ENCODE results near the gene MRPS12. TPM values are rescaled to one million over a fixed set of nuclear protein-coding genes. Genes with fewer than 3 reads are reported as not detected.

Gene MRPS12
- total and polyA plus RNA-seq, 2 of the 13 experiments (the other 11 are each of a cell fraction or from before 2014, with no cell fraction given), result 27.5 to 54.8 TPM

GRCh38 chr19:38918526-38918925, 12.2 kb upstream of the MRPS12 start:
- H3K4me3 ChIP-seq (replicated peaks in 1 of 3; ENCODE audit: insufficient read depth in 1 of 3, low read depth in 2 of 3, low read length in 3 of 3), result no peak overlapping the region
- in situ Hi-C loops (cut with HindIII; ENCODE audit: extremely low pct_ligation_motif_present, low pct_unique_long_range_greater_than_20kb) (loop anchor here (25.0 kb wide), 1 partner anchor 181 kb away; the partner anchor contains the start of gene CAPN12), intact Hi-C loops (cut with micrococcal nuclease; ENCODE audit: unreplicated experiment) (no loop called here)
- DNase-seq (ENCODE audit: low spot score) (no peak), FAIRE-seq (no peak), ATAC-seq (peak; percentile 3; the same call in 1 of the 3 replicates)
- no TSS peak for BruUV-seq (replicated peaks)
- no peak overlapping the region for H3K27ac ChIP-seq (ENCODE audit: extremely low read length, insufficient read depth, low read length)
- TF ChIP-seq BORCS8-MEF2B (CRISPR knock-in tag; IDR thresholded peaks at IDR 0.05), result no peak
- peak; percentile 71 for TF ChIP-seq AGO2 (optimal IDR thresholded peaks at IDR 0.05; ENCODE audit: low read depth, low read length)
- 0 out of 2 replicates have a peak, but pooled peaks have one; percentile 27 for TF ChIP-seq ZNF768 (CRISPR knock-in tag; IDR thresholded peaks at IDR 0.05)
- TF ChIP-seq ZNF687 (CRISPR knock-in tag; IDR thresholded peaks at IDR 0.05), result peak; percentile 0; the same call in 1 of the 2 replicates
- no peak for TF ChIP-seq ZNF878 (CRISPR knock-in tag; IDR thresholded peaks at IDR 0.05)
- TF ChIP-seq HNRNPK (IDR thresholded peaks at IDR 0.05; ENCODE audit: low read depth, low read length, poor library complexity, severe bottlenecking), result no peak
- no peak for TF ChIP-seq REPIN1 (CRISPR knock-in tag; IDR thresholded peaks at IDR 0.05; ENCODE audit: borderline replicate concordance, low read depth)
- H4K20me1 ChIP-seq (ENCODE audit: insufficient read depth, low read length), result no peaks in the 10 kb centered on the region
- CTCF ChIA-PET (ENCODE audit: low intra/inter-chr PET ratio, low total read pairs), result interaction anchor here (0.7 kb wide), 1 partner anchor 189 kb away, joined by 3 read pairs; no protein-coding TSS in a partner anchor
- no peak overlapping the region for H3K9ac ChIP-seq (ENCODE audit: insufficient read depth, low read depth, low read length)
- no peak overlapping the region for H3K4me2 ChIP-seq (ENCODE audit: low read depth, low read length)
- H2AFZ ChIP-seq (ENCODE audit: low read length), result no peak overlapping the region
- H3K79me2 ChIP-seq (ENCODE audit: insufficient read depth, low read length), result no peaks in the 10 kb centered on the region
- H3K4me1 ChIP-seq (ENCODE audit: insufficient read depth, low read length), result peaks cover 12% of the 10 kb centered on the region
- POLR2A ChIA-PET, result interaction anchor here (1.2 kb wide), 1 partner anchor 13 kb away, joined by 4 read pairs; no protein-coding TSS in a partner anchor
- WGBS (ENCODE audit: low lambda C conversion rate), result 54% methylated on average over 2 of the region's 10 CpGs
- no peaks in the 10 kb centered on the region for H3K9me3 ChIP-seq (ENCODE audit: low read length)
- no peaks in the 10 kb centered on the region for H3K27me3 ChIP-seq (ENCODE audit: control insufficient read depth in 1 of 2, insufficient read depth in 2 of 2, low read length in 2 of 2)
- peaks cover 1 to 13% of the 10 kb centered on the region in 2 experiments for H3K36me3 ChIP-seq (replicated peaks in 1 of 2; ENCODE audit: control insufficient read depth in 1 of 2, insufficient read depth in 2 of 2, low read length in 2 of 2)
